ENCODE data around the gene ZFP36L2. TPM values are rescaled to one million over a fixed set of nuclear protein-coding genes. Genes with fewer than 3 reads are reported as not detected.

ZFP36L2 gene
- total and polyA plus RNA-seq, 12 donors: 8.4 to 333 (median 107) TPM

DNA sequence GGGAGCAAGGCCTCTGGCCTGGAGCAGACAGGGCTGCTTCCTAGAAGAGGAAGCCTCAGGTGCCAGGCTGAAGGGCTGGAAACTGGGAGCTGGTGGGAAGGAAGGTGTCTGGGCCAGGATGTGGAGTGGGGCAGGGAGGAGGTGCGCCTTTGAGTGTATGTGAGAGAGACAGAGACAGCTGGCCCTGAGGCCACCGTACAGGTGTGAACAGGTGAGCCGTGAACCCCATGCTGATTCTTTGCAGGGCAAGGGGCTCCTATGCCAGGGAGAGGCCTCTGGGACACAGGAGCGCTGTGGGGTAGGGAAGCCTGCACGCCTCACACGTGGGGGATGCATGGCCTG is 16.3 kb downstream of the ZFP36L2 start:
- TF ChIP-seq, protein P1, sequence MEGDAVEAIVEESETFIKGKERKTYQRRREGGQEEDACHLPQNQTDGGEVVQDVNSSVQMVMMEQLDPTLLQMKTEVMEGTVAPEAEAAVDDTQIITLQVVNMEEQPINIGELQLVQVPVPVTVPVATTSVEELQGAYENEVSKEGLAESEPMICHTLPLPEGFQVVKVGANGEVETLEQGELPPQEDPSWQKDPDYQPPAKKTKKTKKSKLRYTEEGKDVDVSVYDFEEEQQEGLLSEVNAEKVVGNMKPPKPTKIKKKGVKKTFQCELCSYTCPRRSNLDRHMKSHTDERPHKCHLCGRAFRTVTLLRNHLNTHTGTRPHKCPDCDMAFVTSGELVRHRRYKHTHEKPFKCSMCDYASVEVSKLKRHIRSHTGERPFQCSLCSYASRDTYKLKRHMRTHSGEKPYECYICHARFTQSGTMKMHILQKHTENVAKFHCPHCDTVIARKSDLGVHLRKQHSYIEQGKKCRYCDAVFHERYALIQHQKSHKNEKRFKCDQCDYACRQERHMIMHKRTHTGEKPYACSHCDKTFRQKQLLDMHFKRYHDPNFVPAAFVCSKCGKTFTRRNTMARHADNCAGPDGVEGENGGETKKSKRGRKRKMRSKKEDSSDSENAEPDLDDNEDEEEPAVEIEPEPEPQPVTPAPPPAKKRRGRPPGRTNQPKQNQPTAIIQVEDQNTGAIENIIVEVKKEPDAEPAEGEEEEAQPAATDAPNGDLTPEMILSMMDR (IDR thresholded peaks at IDR 0.05): no peak
- TF ChIP-seq POLR2A (IDR thresholded peaks at IDR 0.05): no peak
- H3K27me3 ChIP-seq: no peaks in the 10 kb centered on the region
- intact Hi-C loops (cut with DNase I): no loop called here
- no peaks in the 10 kb centered on the region for H3K4me1 ChIP-seq (replicated peaks in 1 of 2)
- H3K9me3 ChIP-seq (replicated peaks in 1 of 3): no peaks in the 10 kb centered on the region
- DNase-seq: no peak
- no peak overlapping the region for H3K27ac ChIP-seq
- H3K4me3 ChIP-seq: no peak overlapping the region
- WGBS, 4 donors: 76 to 89% (median 79%) methylated on average over 3 to 6 of the region's 6 CpGs
- no peaks in the 10 kb centered on the region for H3K36me3 ChIP-seq (replicated peaks in 1 of 2)

DNA sequence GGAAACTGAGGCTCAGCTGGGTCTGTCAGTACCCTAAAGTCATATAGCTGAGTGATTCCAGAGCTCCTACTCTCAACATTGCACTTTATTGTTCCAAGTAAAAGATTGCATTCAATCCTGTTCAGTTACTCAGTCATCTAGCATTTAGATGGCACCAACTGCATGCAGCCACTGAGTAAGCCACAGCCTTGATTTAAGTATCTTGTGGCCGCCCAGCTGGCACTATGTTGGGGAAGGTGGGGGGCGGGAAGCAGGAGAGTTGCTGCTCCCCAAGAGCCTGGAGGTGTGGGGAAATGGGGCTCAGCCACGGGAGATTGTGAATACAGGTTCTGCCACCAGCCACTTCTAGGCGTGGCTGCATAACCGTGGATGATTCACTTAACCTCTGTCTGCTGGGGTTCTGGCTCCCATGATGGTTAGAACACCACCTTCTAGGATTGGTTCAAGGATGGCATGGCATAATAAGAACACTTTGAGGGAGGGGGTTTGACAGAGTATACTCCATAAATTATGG is 17.1 kb downstream of the ZFP36L2 start:
- no peak overlapping the region for H3K4me3 ChIP-seq
- no peaks in the 10 kb centered on the region for H3K9me3 ChIP-seq (replicated peaks in 1 of 3)
- no peaks in the 10 kb centered on the region for H3K36me3 ChIP-seq (replicated peaks in 1 of 2)
- H3K4me1 ChIP-seq (replicated peaks in 1 of 2): no peaks in the 10 kb centered on the region
- 86 to 100% (median 89%) methylated on average over 2 to 5 of the region's 5 CpGs for WGBS, 4 donors
- intact Hi-C loops (cut with DNase I): no loop called here
- no peaks in the 10 kb centered on the region for H3K27me3 ChIP-seq
- H3K27ac ChIP-seq: no peak overlapping the region
- TF ChIP-seq, protein P1 (IDR thresholded peaks at IDR 0.05): no peak
- TF ChIP-seq POLR2A (IDR thresholded peaks at IDR 0.05): no peak
- DNase-seq: no peak

DNA sequence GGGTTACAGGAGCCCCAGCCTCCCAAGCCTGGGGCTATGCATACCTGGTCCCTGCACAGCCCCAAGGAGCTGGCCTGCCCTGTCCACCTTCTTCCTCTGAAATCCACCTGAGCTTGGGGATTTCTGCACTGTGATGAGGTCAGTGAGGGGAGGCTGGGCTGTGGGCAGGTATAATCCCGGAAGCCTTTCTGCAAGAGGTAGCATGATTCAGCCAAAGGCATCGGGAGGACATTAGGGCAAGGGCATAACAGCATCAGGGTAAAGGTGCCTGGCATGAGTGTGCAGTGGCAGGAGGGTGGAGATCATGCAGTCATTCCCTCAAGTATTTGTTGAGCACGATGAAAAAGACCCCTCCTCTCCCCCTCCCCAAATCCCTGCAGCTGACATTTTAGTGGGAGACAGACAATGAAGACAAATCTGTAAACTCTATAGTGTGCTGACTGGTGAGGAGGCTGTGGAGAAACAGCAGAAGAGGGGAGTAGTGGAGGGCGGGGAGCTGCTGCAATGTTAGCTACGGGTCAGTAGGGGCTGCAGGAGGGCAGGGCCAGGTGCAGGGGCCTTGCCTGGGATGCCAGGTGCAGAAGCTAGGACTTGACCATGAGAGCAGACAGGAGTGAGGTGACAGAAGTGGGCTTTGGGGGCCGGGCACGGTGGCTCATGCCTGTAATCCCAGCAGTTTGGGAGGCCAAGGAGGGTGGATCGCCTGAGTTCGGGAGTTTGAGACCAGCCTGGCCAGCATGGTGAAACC is 18.7 kb downstream of the ZFP36L2 start:
- intact Hi-C loops (cut with DNase I): no loop called here
- Histone ChIP-seq H3K9me3 (replicated peaks in 1 of 3) (no peaks in the 10 kb centered on the region), H3K27ac (no peak overlapping the region), H3K36me3 (replicated peaks in 1 of 2) (no peaks in the 10 kb centered on the region), H3K4me3 (no peak overlapping the region), H3K4me1 (replicated peaks in 1 of 2) (no peaks in the 10 kb centered on the region), H3K27me3 (no peaks in the 10 kb centered on the region)
- TF ChIP-seq, protein P1 (IDR thresholded peaks at IDR 0.05): no peak
- no peak for TF ChIP-seq POLR2A (IDR thresholded peaks at IDR 0.05)
- no peak for DNase-seq
- 68 to 83% (median 77%) methylated on average over 9 of the region's 9 CpGs for WGBS, 4 donors

DNA sequence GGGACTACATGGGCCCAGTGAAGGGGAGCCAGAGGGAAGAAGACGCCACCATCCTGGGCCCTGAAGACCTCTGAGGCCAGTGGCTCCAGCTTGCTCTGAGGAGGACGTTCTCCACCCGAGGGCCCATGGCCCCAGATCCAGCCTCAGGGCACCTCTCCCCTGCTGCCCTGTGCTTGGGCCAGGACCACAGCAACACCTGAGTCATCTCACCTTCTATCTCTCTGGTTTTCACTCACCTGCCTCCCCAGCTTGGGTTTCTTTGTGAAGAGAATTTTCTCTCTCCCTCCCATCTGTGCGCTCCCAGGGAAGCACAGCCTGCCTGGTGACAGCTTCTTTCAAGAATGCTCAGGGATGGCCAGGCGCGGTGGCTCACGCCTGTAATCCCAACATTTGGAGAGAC is 19.8 kb downstream of the ZFP36L2 start:
- no peak for DNase-seq
- Histone ChIP-seq H3K36me3 (replicated peaks in 1 of 2) (no peaks in the 10 kb centered on the region), H3K9me3 (replicated peaks in 1 of 3) (no peaks in the 10 kb centered on the region), H3K4me1 (replicated peaks in 1 of 2) (no peaks in the 10 kb centered on the region), H3K4me3 (no peak overlapping the region), H3K27ac (no peak overlapping the region), H3K27me3 (no peaks in the 10 kb centered on the region)
- TF ChIP-seq POLR2A (IDR thresholded peaks at IDR 0.05): no peak
- TF ChIP-seq, protein P1 (IDR thresholded peaks at IDR 0.05): no peak
- intact Hi-C loops (cut with DNase I): no loop called here
- WGBS, 4 donors: 95 to 98% (median 97%) methylated on average over 7 of the region's 7 CpGs
